Endometrium (tissue), 2 donors: ENCODE results near the gene ANKS4B.
"Not testable (repeated sequence)": the region's sequence is repeated elsewhere in the genome, so short reads cannot be mapped to it uniquely, and the experiment has no call there.

ENCODE experiments used
- FAIRE-seq: peaks from 2 replicates; lab custom pipeline; 2012; peaks lifted over from hg19 to GRCh38; lab: Jason Lieb, UNC
- donor health status: control.
- donor health status: control.

Gene ANKS4B

DNA sequence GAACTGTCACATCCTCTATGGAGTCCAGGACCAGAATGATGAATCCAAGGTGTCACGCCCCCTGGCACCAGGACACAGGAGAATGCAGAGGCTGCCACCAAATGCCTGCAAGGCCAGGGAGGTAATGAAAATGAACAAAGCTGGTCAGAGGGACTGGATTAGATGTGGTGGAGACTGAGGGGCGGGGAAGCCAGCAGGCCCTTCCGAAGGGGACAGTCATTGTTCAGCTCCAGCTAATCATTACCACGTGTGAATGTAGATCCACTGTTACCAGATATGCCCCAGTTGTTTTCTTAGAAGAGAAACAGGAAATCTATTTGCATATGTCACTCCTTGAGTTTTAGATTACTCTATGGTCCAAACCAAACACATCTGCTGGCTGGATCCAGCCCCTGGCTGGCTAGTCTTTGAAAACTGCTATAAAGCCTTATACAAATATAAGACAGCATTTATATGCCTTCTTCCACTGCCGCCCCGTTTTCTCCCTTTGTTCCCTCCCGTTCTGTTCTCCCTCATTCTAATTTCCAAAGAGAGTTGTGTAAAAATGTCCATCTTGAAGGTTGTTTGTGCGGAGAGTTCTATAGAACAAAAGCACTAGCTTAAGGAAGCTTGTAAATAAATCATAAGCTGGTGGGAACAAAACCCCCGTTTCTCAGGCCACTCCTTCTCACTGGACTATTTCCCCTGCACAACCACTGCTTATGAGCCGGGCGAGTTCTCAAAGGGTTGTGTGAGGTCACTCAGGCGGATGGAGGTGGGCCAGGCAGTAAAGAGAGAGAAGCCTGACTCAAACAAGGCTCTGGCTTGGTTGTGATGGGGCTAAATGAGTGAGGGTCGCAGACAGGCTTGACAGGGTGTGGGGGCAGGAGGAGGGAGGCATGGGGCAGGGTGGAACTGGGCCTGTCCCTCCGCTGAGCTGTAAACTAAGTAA is 30.4 kb downstream of the ANKS4B start:
- FAIRE-seq = no peak

- no peak for FAIRE-seq
Observed at GRCh38 chr16:21264571-21265036, 31.1 kb downstream of the ANKS4B start.

- FAIRE-seq = no peak
Observed at GRCh38 chr16:21265104-21265837, 31.8 kb downstream of the ANKS4B start.

- FAIRE-seq = no peak
Observed at GRCh38 chr16:21267298-21267697, 33.8 kb downstream of the ANKS4B start.

- FAIRE-seq = no peak
Observed at GRCh38 chr16:21268236-21268635, 34.7 kb downstream of the ANKS4B start.

DNA sequence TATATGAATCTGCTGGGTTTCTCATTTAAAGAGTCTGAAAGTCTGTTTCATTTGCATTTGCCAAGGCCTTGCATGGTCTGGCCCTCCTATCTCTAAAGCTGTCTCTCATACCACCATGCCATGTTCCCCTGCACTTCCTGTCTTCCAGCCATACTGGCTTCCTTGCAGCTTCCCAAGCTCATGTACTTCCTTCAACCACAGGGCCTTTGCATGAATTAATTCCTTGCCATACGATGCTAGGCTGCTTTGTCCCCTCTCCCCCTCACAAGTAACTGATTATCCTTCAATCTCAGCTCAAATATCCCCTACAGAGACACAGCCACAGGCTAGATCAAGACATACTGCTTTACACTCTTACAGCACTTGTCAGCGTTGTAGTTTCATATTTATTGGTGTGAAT is 38.8 kb downstream of the ANKS4B start:
- FAIRE-seq = no peak

GRCh38 chr16:21272763-21273162 is 39.3 kb downstream of the ANKS4B start:
- FAIRE-seq = not testable (repeated sequence)

GRCh38 chr16:21274172-21274726 is 40.8 kb downstream of the ANKS4B start:
- FAIRE-seq = no peak

DNA sequence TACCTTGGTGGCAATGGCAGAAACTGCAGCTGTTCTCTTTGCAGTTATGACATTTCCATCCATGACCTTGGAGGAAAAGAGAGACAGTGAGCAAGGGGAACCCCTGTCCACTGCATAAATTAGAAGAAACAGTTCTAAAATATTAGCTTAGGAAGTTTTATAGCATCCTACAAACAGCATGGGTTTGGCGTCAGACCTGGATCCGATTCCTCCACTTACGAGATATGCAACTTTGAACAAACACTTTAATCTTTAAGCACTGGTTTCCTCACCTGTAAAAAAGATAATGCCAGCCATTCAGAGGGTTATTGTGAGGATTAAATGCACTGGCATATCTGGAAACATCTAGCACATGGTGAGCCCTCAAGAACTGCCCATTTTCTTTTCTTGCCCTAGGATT is 42.0 kb downstream of the ANKS4B start:
- no peak for FAIRE-seq

DNA sequence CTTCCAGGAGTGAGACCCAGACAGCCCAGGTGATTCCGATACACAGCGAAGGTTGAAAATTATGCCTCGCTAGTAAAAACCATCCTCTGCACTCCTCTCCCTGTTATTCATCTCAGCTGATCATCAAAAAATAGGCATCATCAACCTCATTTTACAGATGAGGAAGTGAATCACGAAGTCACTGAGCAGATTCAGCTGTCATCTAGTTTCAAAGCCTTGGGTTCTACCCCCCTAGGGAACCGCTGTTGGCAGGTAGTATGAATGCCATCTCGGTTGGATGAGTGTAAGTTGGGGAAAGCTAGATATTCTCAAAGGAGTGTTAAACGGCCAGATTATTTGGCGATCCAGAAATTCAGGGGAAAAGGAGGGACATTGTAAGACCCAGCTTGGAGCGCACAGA is 42.6 kb downstream of the ANKS4B start:
- no peak for FAIRE-seq

DNA sequence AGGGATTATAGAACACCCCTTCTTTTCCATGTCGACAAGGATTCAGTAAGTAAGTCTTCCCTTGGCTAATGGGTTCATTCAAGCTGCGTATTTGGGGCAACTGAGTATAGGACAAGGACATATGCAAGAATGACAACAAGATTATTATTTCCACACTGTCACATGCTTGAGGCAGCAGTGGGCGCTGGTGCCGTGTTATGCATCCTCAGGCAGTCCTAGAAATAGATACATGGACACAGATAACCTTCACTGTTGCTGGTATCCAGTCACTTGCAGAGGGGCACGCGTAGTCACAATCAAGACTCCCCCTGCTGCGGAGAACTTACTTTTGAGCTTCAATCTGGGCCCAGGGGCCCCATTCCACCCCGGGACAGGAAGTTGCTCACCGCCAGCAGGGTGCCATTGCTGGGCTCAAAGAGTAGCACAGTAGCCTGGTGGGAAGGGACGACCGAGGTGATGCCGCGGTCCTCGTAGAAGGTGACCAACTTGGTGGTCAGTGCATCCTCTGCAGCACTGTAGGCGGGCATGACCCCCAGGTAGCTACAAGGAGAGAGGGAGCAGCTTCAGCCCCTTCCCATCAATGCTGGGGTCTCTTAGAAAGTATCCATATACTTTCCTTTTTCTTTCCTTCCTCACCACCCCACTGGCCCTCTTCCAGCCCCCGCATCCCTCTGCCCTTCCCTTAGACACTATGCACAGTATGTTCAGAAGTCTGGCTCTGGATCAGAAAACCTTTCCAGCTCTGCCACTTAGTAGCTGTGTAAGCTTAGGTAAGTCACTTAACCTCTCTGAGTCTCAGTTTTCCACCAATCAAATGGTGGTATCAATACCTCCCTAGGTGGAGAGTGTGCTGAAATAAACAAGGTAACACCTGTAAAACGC is 43.8 kb downstream of the ANKS4B start:
- FAIRE-seq = no peak

DNA sequence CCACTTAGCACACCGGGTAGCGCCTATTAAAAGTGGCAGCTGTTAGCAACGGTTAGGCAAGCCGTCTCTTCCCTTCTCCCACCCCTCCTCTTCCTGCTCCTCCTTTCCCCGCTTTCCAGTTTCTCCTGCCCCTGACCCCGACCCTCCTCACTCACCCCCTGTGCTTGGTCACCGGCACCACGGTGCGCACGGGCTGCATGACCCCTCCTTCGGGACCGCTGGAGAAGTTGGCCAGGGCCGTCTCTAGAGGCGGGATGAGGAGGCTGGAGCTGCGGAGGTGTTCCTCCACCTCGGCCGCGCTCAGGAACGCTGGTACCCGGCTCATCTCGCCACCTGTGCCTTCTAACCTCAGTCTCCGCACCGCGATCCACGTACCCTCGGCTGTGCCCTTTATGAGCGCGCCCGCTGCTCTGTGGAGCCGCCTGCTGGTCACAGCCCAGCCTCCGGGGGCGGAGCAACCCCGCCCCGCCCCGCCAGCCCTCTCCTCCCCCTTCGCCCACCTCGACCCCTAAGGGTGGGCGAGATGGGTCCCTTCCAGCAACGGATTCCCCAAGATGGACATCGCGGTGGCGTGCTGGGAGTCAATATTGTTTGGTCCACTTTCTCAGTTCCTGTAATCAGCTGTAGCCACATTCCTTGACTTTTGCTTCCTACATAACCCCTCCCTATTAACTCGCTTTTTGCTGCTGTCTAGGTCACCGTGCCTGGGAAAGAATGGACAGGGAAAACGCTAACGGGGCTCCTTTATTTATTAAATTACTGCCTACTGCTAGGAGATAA is 44.6 kb downstream of the ANKS4B start, which contains the start of gene CRYM:
CRYM (minus strand) TSS at position 364 of the 780 bp plus-strand sequence; CDS start at position 325, 39 bp downstream.
- no peak for FAIRE-seq

GRCh38 chr16:21279501-21279900 is 46.0 kb downstream of the ANKS4B start:
- no peak for FAIRE-seq

GRCh38 chr16:21281698-21282389 is 48.3 kb downstream of the ANKS4B start:
- FAIRE-seq = no peak

GRCh38 chr16:21283521-21284289 is 50.2 kb downstream of the ANKS4B start:
- no peak for FAIRE-seq

- no peak for FAIRE-seq
Observed at GRCh38 chr16:21284414-21284813, 50.9 kb downstream of the ANKS4B start.

- no peak for FAIRE-seq
Observed at GRCh38 chr16:21285314-21285713, 51.8 kb downstream of the ANKS4B start.

GRCh38 chr16:21289789-21290188 is 56.3 kb downstream of the ANKS4B start:
- not testable (repeated sequence) for FAIRE-seq
